HEK293 (cell line): ENCODE measurements around the gene ZNF81.

ENCODE experiments used
- CTCF ChIA-PET: fragments of 350-600 bp; formaldehyde crosslinking; extraction: SDS; loops from one replicate; lab custom pipeline; 2021; ENCODE audit warnings: antibody characterized with exemption; lab: Yijun Ruan, JAX
- POLR2A ChIA-PET: fragments of 300-600 bp; formaldehyde crosslinking; extraction: SDS; loops from one replicate; lab custom pipeline; 2020; ENCODE audit warnings: antibody characterized with exemption, inconsistent platforms; lab: Yijun Ruan, JAX
- H3K27ac ChIP-seq: fragments of 200-500 bp; sonication (Bioruptor generic); 2 replicates; pipeline ENCODE4 v1.5.1; 2014; ENCODE audit warnings: low read depth, low read length, control low read depth, inconsistent platforms; ENCODE audit errors: extremely low read depth
- H3K36me3 ChIP-seq, 2 experiments: fragments of 200-500 bp in 1 of 2; sonication (Bioruptor generic) in 1 of 2; 1 replicate in 1 of 2; 2 replicates in 1 of 2; pipeline ENCODE4 v1.5.1; 2014 to 2017; ENCODE audit warnings: inconsistent platforms in 2 of 2, low read length in 2 of 2; ENCODE audit not compliant: control insufficient read depth in 2 of 2, insufficient read depth in 1 of 2
- H3K4me1 ChIP-seq: fragments of 200-500 bp; sonication (Bioruptor generic); 2 replicates; pipeline ENCODE4 v1.5.1; 2014; ENCODE audit warnings: mild to moderate bottlenecking, low read length, inconsistent platforms; ENCODE audit not compliant: control insufficient read depth, insufficient read depth
- H3K4me3 ChIP-seq: 2 replicates; pipeline ENCODE4 v1.5.1; 2011; ENCODE audit warnings: low read depth, mild to moderate bottlenecking, control low read depth, low read length, moderate library complexity
- H3K9me3 ChIP-seq: fragments of 200-500 bp; sonication (Bioruptor generic); 2 replicates; pipeline ENCODE4 v1.5.1; 2014; ENCODE audit warnings: low read depth, low read length, inconsistent platforms; ENCODE audit not compliant: control insufficient read depth, insufficient read depth
- EGR2 ChIP-seq: fragments of 450-650 bp; formaldehyde crosslinking; IDR thresholded peaks from 2 replicates; pipeline ENCODE4 v1.5.1; 2016; ENCODE audit warnings: low read depth, missing biosample characterization, missing genetic modification characterization
- IKZF3 ChIP-seq: fragments of 450-650 bp; IDR thresholded peaks from 2 replicates; pipeline ENCODE4 v1.5.0; 2018; ENCODE audit warnings: missing biosample characterization, mild to moderate bottlenecking, missing genetic modification characterization, moderate library complexity
- KLF10 ChIP-seq: fragments of 450-650 bp; IDR thresholded peaks from 2 replicates; pipeline ENCODE4 v1.5.1; 2018; ENCODE audit warnings: missing biosample characterization, mild to moderate bottlenecking, missing genetic modification characterization
- MEIS1 ChIP-seq: sonication (generic); formaldehyde crosslinking; IDR thresholded peaks from 2 replicates; pipeline ENCODE4 v1.8.1; 2022; ENCODE audit warnings: missing genetic modification reagents, mild to moderate bottlenecking, borderline replicate concordance
- PRDM4 ChIP-seq: fragments of 450-650 bp; formaldehyde crosslinking; IDR thresholded peaks from 2 replicates; pipeline ENCODE4 v1.5.1; 2017; ENCODE audit warnings: missing biosample characterization, missing genetic modification characterization
- SP2 ChIP-seq: fragments of 450-650 bp; formaldehyde crosslinking; IDR thresholded peaks from 2 replicates; pipeline ENCODE4 v1.5.1; 2016; ENCODE audit warnings: missing biosample characterization, missing genetic modification characterization
- ZFHX2 ChIP-seq: fragments of 450-650 bp; formaldehyde crosslinking; conservative IDR thresholded peaks from 2 replicates; pipeline ENCODE4 v1.5.1; 2016; ENCODE audit warnings: missing biosample characterization, missing genetic modification characterization
- ZFP3 ChIP-seq: fragments of 450-650 bp; formaldehyde crosslinking; IDR thresholded peaks from 2 replicates; pipeline ENCODE4 v1.5.1; 2016; ENCODE audit warnings: low read depth, missing biosample characterization, missing genetic modification characterization
- ZNF169 ChIP-seq: fragments of 450-650 bp; formaldehyde crosslinking; IDR thresholded peaks from 2 replicates; pipeline ENCODE4 v1.5.1; 2016; ENCODE audit warnings: missing biosample characterization, missing genetic modification characterization
- ZNF248 ChIP-seq: fragments of 450-650 bp; formaldehyde crosslinking; IDR thresholded peaks from 2 replicates; pipeline ENCODE4 v1.5.1; 2017; ENCODE audit warnings: missing biosample characterization, missing genetic modification characterization
- ZNF501 ChIP-seq: fragments of 450-650 bp; formaldehyde crosslinking; IDR thresholded peaks from 2 replicates; pipeline ENCODE4 v1.5.1; 2016; ENCODE audit warnings: missing biosample characterization, missing genetic modification characterization
- ZNF521 ChIP-seq: fragments of 450-650 bp; formaldehyde crosslinking; IDR thresholded peaks from 2 replicates; pipeline ENCODE4 v1.5.1; 2017; ENCODE audit warnings: missing biosample characterization, mild to moderate bottlenecking, missing genetic modification characterization
- ZNF596 ChIP-seq: fragments of 450-650 bp; IDR thresholded peaks from 2 replicates; pipeline ENCODE4 v1.5.0; 2018; ENCODE audit warnings: missing biosample characterization, mild to moderate bottlenecking, missing genetic modification characterization, moderate library complexity
- ZNF623 ChIP-seq: fragments of 450-650 bp; formaldehyde crosslinking; IDR thresholded peaks from 2 replicates; pipeline ENCODE4 v1.5.1; 2016; ENCODE audit warnings: missing biosample characterization, missing genetic modification characterization
- ZNF626 ChIP-seq: fragments of 450-650 bp; sonication (Bioruptor Pico); formaldehyde crosslinking; IDR thresholded peaks from 2 replicates; pipeline ENCODE4 v1.5.1; 2018; ENCODE audit warnings: missing biosample characterization, missing genetic modification characterization, inconsistent platforms
- ZSCAN30 ChIP-seq: fragments of 450-650 bp; IDR thresholded peaks from 2 replicates; pipeline ENCODE4 v1.5.1; 2018; ENCODE audit warnings: missing biosample characterization, mild to moderate bottlenecking, missing genetic modification characterization, moderate library complexity
- TF ChIP-seq, protein P1 (sequence below): fragments of 450-650 bp; formaldehyde crosslinking; IDR thresholded peaks from 2 replicates; pipeline ENCODE4 v1.5.1; 2016; ENCODE audit warnings: missing biosample characterization, missing genetic modification characterization
- TF ChIP-seq, protein P2 (sequence below): fragments of 450-650 bp; formaldehyde crosslinking; IDR thresholded peaks from 2 replicates; pipeline ENCODE4 v1.5.1; 2017; ENCODE audit warnings: missing biosample characterization, mild to moderate bottlenecking, missing genetic modification characterization, moderate library complexity
- TF ChIP-seq, protein P3 (sequence below): fragments of 450-650 bp; formaldehyde crosslinking; IDR thresholded peaks from 2 replicates; pipeline ENCODE4 v1.5.1; 2016; ENCODE audit warnings: missing biosample characterization, missing genetic modification characterization

Gene ZNF81

DNA sequence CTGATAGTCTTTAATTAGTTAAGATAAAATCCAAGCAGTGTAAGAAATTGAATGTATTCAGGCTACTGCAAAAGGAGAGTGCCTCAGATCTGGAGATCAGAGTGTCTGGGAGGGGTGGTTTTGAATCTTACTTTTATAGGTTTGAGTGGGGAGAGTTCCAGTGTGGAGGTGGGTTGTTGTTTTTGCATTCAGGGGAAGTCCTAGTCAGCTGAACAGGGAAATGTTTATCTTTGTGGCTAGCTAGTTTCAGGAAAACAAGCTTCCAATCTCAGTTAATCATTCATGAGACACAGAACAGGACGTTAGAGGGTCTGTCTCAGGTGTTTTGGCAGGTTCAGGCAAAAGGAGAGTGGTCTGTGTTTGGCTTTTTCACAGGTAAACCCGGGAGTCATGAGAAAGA lies 26.0 kb downstream of the ZNF81 start:
- TF ChIP-seq ZNF626 (tag by site-specific recombination) (no peak), EGR2 (tag by site-specific recombination) (peak; percentile 48; the same call in 1 of the 2 replicates), ZFHX2 (tag by site-specific recombination) (0 out of 2 replicates have a peak, but pooled peaks have one; percentile 16), ZNF596 (no peak)
- H3K9me3 ChIP-seq: no peaks in the 10 kb centered on the region
- H3K27ac ChIP-seq: no peak overlapping the region
- peaks cover 0 to 25% of the 10 kb centered on the region in 2 experiments; a peak in 1 of 3 replicates for H3K36me3 ChIP-seq
- ChIA-PET POLR2A (no interaction called here), CTCF (interaction anchor here (0.6 kb wide), 1 partner anchor 9 kb away, joined by 4 read pairs; no protein-coding TSS in a partner anchor)
- no peaks in the 10 kb centered on the region for H3K4me1 ChIP-seq
- no peak overlapping the region for H3K4me3 ChIP-seq

DNA sequence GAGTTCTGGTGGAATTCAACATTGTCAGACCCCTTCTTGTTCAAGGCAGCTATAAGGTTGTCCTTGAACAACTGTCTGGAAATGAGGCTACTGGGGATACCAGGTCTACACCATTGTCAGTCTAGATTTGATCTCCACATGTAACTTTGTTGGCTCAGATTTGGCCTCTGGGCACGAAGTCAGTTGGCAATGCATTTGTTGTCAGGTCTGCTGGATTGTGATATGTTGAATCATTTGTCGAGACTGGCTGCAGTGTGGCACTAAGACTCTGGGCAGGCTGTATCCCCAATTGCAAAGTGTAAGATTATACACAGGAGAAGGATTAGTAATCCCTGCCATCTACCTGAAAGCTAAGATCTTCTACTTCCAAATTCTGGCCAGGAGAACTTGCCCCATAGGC lies 26.5 kb downstream of the ZNF81 start:
- H3K27ac ChIP-seq: no peak overlapping the region
- ChIA-PET POLR2A (no interaction called here), CTCF (interaction anchor here (0.6 kb wide), 1 partner anchor 10 kb away, joined by 4 read pairs; no protein-coding TSS in a partner anchor)
- TF ChIP-seq, protein P1, sequence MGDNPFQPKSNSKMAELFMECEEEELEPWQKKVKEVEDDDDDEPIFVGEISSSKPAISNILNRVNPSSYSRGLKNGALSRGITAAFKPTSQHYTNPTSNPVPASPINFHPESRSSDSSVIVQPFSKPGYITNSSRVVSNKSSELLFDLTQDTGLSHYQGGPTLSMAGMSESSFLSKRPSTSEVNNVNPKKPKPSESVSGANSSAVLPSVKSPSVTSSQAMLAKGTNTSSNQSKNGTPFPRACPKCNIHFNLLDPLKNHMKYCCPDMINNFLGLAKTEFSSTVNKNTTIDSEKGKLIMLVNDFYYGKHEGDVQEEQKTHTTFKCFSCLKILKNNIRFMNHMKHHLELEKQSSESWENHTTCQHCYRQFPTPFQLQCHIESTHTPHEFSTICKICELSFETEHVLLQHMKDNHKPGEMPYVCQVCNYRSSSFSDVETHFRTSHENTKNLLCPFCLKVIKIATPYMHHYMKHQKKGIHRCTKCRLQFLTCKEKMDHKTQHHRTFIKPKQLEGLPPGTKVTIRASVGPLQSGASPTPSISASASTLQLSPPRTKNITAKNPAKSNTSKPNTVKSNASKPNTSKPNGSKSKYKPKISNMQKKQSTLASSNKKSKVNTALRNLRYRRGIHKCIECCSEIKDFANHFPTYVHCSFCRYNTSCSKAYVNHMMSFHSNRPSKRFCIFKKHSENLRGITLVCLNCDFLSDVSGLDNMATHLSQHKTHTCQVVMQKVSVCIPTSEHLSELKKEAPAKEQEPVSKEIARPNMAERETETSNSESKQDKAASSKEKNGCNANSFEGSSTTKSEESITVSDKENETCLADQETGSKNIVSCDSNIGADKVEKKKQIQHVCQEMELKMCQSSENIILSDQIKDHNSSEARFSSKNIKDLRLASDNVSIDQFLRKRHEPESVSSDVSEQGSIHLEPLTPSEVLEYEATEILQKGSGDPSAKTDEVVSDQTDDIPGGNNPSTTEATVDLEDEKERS (tag by site-specific recombination): no peak
- no peak for TF ChIP-seq ZSCAN30 (tag by site-specific recombination)
- TF ChIP-seq, protein P2, sequence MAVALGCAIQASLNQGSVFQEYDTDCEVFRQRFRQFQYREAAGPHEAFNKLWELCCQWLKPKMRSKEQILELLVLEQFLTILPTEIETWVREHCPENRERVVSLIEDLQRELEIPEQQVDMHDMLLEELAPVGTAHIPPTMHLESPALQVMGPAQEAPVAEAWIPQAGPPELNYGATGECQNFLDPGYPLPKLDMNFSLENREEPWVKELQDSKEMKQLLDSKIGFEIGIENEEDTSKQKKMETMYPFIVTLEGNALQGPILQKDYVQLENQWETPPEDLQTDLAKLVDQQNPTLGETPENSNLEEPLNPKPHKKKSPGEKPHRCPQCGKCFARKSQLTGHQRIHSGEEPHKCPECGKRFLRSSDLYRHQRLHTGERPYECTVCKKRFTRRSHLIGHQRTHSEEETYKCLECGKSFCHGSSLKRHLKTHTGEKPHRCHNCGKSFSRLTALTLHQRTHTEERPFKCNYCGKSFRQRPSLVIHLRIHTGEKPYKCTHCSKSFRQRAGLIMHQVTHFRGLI (tag by site-specific recombination): no peak
- TF ChIP-seq ZNF501 (tag by site-specific recombination): no peak
- TF ChIP-seq SP2 (tag by site-specific recombination): no peak
- TF ChIP-seq ZNF623 (tag by site-specific recombination): no peak
- no peak for TF ChIP-seq KLF10 (tag by site-specific recombination)
- TF ChIP-seq ZNF596: no peak
- TF ChIP-seq IKZF3 (tag by site-specific recombination): no peak
- TF ChIP-seq ZFP3 (tag by site-specific recombination): no peak
- no peak for TF ChIP-seq MEIS1
- no peak for TF ChIP-seq ZNF248 (tag by site-specific recombination)
- no peaks in the 10 kb centered on the region for H3K4me1 ChIP-seq
- H3K9me3 ChIP-seq: no peaks in the 10 kb centered on the region
- peaks cover 0 to 23% of the 10 kb centered on the region in 2 experiments; a peak in 1 of 3 replicates for H3K36me3 ChIP-seq
- no peak overlapping the region for H3K4me3 ChIP-seq

- H3K9me3 ChIP-seq: no peaks in the 10 kb centered on the region
- no peak overlapping the region for H3K27ac ChIP-seq
- TF ChIP-seq ZNF169 (tag by site-specific recombination) (no peak), PRDM4 (no peak), ZNF521 (no peak), ZNF596 (no peak), ZFHX2 (tag by site-specific recombination) (no peak)
- TF ChIP-seq, protein P3, sequence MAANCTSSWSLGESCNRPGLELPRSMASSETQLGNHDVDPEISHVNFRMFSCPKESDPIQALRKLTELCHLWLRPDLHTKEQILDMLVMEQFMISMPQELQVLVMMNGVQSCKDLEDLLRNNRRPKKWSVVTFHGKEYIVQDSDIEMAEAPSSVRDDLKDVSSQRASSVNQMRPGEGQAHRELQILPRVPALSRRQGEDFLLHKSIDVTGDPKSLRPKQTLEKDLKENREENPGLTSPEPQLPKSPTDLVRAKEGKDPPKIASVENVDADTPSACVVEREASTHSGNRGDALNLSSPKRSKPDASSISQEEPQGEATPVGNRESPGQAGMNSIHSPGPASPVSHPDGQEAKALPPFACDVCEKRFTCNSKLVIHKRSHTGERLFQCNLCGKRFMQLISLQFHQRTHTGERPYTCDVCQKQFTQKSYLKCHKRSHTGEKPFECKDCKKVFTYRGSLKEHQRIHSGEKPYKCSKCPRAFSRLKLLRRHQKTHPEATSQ (tag by site-specific recombination): no peak
- H3K36me3 ChIP-seq: peaks cover 0 to 23% of the 10 kb centered on the region in 2 experiments; a peak in 1 of 3 replicates
- CTCF ChIA-PET: interaction anchor here (1.4 kb wide), 1 partner anchor 10 kb away, joined by 4 read pairs; no protein-coding TSS in a partner anchor
- no peak overlapping the region for H3K4me3 ChIP-seq
- H3K4me1 ChIP-seq: no peaks in the 10 kb centered on the region
- POLR2A ChIA-PET: no interaction called here
Observed at GRCh38 chrX:47864300-47864699, 27.6 kb downstream of the ZNF81 start.
